Measurements from ENCODE around the gene RNF167.
A peak's percentile ranks its signal among the peaks of the same experiment; 100 is the strongest.

RNF167 gene

GRCh38 chr17:4986951-4987766, 47.1 kb downstream of the RNF167 start, which contains the start of gene CAMTA2:
Gene CAMTA2 (minus strand): TSS chr17:4987675. CDS start chr17:4986222, 1,453 bp downstream.
- peak; percentile 66 for DNase-seq

- no peak for DNase-seq
Measured at GRCh38 chr17:4987767-4988567, 47.9 kb downstream of the RNF167 start.

- DNase-seq: no peak
Measured at GRCh38 chr17:4994081-4994595, 54.1 kb downstream of the RNF167 start.

Data from NCI-H510A (cell line).